Measurements from ENCODE around the gene LAIR1.

DNA sequence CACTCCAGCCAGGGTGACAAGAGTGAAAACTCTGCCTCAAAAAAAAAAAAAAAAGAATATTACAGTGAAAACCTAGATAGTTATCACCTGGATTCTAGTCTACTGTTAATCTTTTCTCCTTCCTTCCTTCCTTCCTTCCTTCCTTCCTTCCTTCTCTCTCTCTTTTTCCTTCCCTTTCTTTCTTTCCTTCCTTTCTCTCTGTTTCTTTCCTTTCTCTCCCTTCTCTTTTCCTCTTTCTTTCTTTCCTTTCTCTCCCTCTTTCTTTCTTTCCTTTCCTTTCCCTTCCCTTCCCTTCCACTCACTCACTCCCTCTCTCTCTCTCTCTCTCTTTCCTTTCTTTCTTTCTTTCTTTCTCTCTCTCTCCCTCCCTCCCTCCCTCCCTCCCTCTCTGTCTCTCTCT lies 40.9 kb upstream of the LAIR1 start:
- TF ChIP-seq GATA2 (IDR thresholded peaks at IDR 0.05; ENCODE audit: low read depth, low read length) (no peak), GATA3 (IDR thresholded peaks at IDR 0.05; ENCODE audit: low read depth, low read length) (no peak)

All from SH-SY5Y (cell line).